Testis (tissue), 3 donors: Measurements from ENCODE around the gene KIF23. TPM values are rescaled to one million over a fixed set of nuclear protein-coding genes. Genes with fewer than 3 reads are reported as not detected.

Experiments
- DNase-seq: peaks from one replicate; pipeline ENCODE4 v3.0.0-alpha.2; 2019
- H3K27ac ChIP-seq, 2 donors: fragments of 200-600 bp; sonication (generic); one replicate each; pipeline ENCODE4 v1.5.1; 2019
- H3K27me3 ChIP-seq: fragments of 200-600 bp; sonication (generic); one replicate; pipeline ENCODE4 v1.5.1; 2019
- H3K36me3 ChIP-seq: fragments of 200-600 bp; sonication (generic); one replicate; pipeline ENCODE4 v1.5.1; 2017; ENCODE audit warnings: low read depth; ENCODE audit errors: missing control alignments
- H3K4me1 ChIP-seq: fragments of 200-600 bp; sonication (generic); one replicate; pipeline ENCODE4 v1.5.1; 2019
- H3K4me3 ChIP-seq, 2 donors: fragments of 200-600 bp; sonication (generic); one replicate each; pipeline ENCODE4 v1.5.1; 2017 to 2019
- H3K9me3 ChIP-seq: fragments of 200-600 bp; sonication (generic); one replicate; pipeline ENCODE4 v1.5.1; 2017
- CTCF ChIP-seq, 3 experiments: fragments of 450-650 bp in 2 of 3; fragments of 200-600 bp in 1 of 3; sonication (generic) in 1 of 3; IDR thresholded peaks; one replicate each; pipeline ENCODE4 v1.5.1; 2016 to 2019; ENCODE audit warnings: antibody characterized with exemption in 3 of 3, mild to moderate bottlenecking in 2 of 3, moderate library complexity in 1 of 3
- POLR2A ChIP-seq: fragments of 450-650 bp; IDR thresholded peaks from one replicate; pipeline ENCODE4 v1.6.1; 2017; ENCODE audit warnings: antibody characterized with exemption, mild to moderate bottlenecking, moderate library complexity
- WGBS, 2 donors: methylation state at CpG; one replicate each; pipeline ENCODE4 v1.1.5; 2018; 5-methylcytosine and 5-hydroxymethylcytosine counted together
- intact Hi-C: fragments of 100-400 bp; cut with DNase I; formaldehyde crosslinking; loops from one replicate; pipeline ENCODE4 v1.15.1; 2023; ENCODE audit warnings: low total_unique reads
- polyA plus RNA-seq: library from polyadenylated mRNA; stranded (reverse); fragments of 350-450 nt; fragmentation: Illumina TruSeq; extraction: RNeasy Lipid Tissue Mini Kit (QIAGEN cat#74804); gene quantifications from one replicate; pipeline ENCODE4 v1.2.3, GENCODE V29; 2014; ENCODE audit warnings: low read depth, low replicate concordance; ENCODE audit not compliant: insufficient read depth
- total RNA-seq, 2 donors: library from RNA; depleted of rRNA; stranded (reverse); fragments of >200 nt; gene quantifications; one replicate each; pipeline ENCODE4 v1.2.3, GENCODE V29; 2016

The KIF23 gene
- total and polyA plus RNA-seq, 3 donors from 2014 or later: 17.1 to 28.4 (median 23.9) TPM

GRCh38 chr15:69390575-69390974, 23.6 kb upstream of the KIF23 start:
- Histone ChIP-seq H3K36me3 (no peaks in the 10 kb centered on the region), H3K4me3 (no peak overlapping the region), H3K27me3 (no peaks in the 10 kb centered on the region), H3K27ac (no peak overlapping the region), H3K9me3 (no peaks in the 10 kb centered on the region), H3K4me1 (peaks cover 3% of the 10 kb centered on the region)
- WGBS, 2 donors: 100% methylated on average over 2 of the region's 2 CpGs
- intact Hi-C loops: no loop called here
- no peak for DNase-seq
- TF ChIP-seq POLR2A: no peak
- TF ChIP-seq CTCF (IDR thresholded peaks at IDR 0.05): no peak

GRCh38 chr15:69391046-69391757, 22.9 kb upstream of the KIF23 start:
- TF ChIP-seq POLR2A (no peak), CTCF (IDR thresholded peaks at IDR 0.05) (no peak)
- Histone ChIP-seq H3K9me3 (no peaks in the 10 kb centered on the region), H3K36me3 (no peaks in the 10 kb centered on the region), H3K27me3 (no peaks in the 10 kb centered on the region), H3K27ac (no peak overlapping the region), H3K4me1 (peaks cover 3% of the 10 kb centered on the region), H3K4me3 (no peak overlapping the region)
- WGBS, 2 donors: 92 to 94% methylated on average over 11 of the region's 11 CpGs
- no peak for DNase-seq
- intact Hi-C loops: no loop called here

GRCh38 chr15:69392352-69392751, 21.8 kb upstream of the KIF23 start:
- Histone ChIP-seq H3K9me3 (no peaks in the 10 kb centered on the region), H3K4me1 (peaks cover 3% of the 10 kb centered on the region), H3K27me3 (no peaks in the 10 kb centered on the region), H3K36me3 (no peaks in the 10 kb centered on the region), H3K4me3 (no peak overlapping the region), H3K27ac (no peak overlapping the region)
- intact Hi-C loops: no loop called here
- no peak for DNase-seq
- no peak for TF ChIP-seq POLR2A
- no peak for TF ChIP-seq CTCF (IDR thresholded peaks at IDR 0.05)
- 70 to 83% methylated on average over 4 of the region's 4 CpGs for WGBS, 2 donors

GRCh38 chr15:69393831-69394491, 20.2 kb upstream of the KIF23 start:
- H3K4me3 ChIP-seq: no peak overlapping the region
- 39 to 50% methylated on average over 11 of the region's 11 CpGs for WGBS, 2 donors
- H3K27me3 ChIP-seq: no peaks in the 10 kb centered on the region
- intact Hi-C loops: no loop called here
- H3K9me3 ChIP-seq: no peaks in the 10 kb centered on the region
- H3K36me3 ChIP-seq: no peaks in the 10 kb centered on the region
- H3K27ac ChIP-seq: no peak overlapping the region
- TF ChIP-seq CTCF (IDR thresholded peaks at IDR 0.05): no peak
- no peak for TF ChIP-seq POLR2A
- H3K4me1 ChIP-seq: peaks cover 3% of the 10 kb centered on the region
- no peak for DNase-seq
